MM.1S (cell line): Measurements from ENCODE around the gene GVQW3.

Experiments used
- DNase-seq: peaks from one replicate; pipeline ENCODE4 v3.0.0-alpha.2; 2015
- H2AFZ ChIP-seq: fragments of 300-600 bp; sonication (generic); 2 replicates; pipeline ENCODE4 v1.6.0; 2016; ENCODE audit warnings: antibody characterized with exemption, low read length
- H3F3A ChIP-seq: fragments of 300-600 bp; sonication (generic); 2 replicates; pipeline ENCODE4 v1.6.1; 2016; ENCODE audit warnings: mild to moderate bottlenecking, antibody characterized with exemption, low read length, moderate library complexity, mixed read lengths; ENCODE audit not compliant: insufficient read depth
- H3K27ac ChIP-seq: fragments of 300-600 bp; sonication (generic); 2 replicates; pipeline ENCODE4 v1.5.1; 2016; ENCODE audit warnings: mild to moderate bottlenecking, low read length
- H3K27me3 ChIP-seq: fragments of 300-600 bp; sonication (generic); replicated peaks from 2 replicates; pipeline ENCODE4 v1.6.0; 2016; ENCODE audit warnings: low read length; ENCODE audit not compliant: insufficient read depth
- H3K36me3 ChIP-seq: fragments of 300-600 bp; sonication (generic); replicated peaks from 2 replicates; pipeline ENCODE4 v1.6.1; 2016; ENCODE audit warnings: mild to moderate bottlenecking, low read length, mixed read lengths; ENCODE audit not compliant: insufficient read depth
- H3K4me1 ChIP-seq: fragments of 300-600 bp; sonication (generic); 2 replicates; pipeline ENCODE4 v1.6.1; 2016; ENCODE audit warnings: low read length, mixed read lengths
- H3K4me2 ChIP-seq: fragments of 300-600 bp; sonication (generic); 2 replicates; pipeline ENCODE4 v1.6.0; 2016; ENCODE audit warnings: low read depth, low read length
- H3K4me3 ChIP-seq: fragments of 300-600 bp; sonication (generic); 2 replicates; pipeline ENCODE4 v1.5.1; 2016; ENCODE audit warnings: low read length, mixed read lengths
- H3K79me2 ChIP-seq: fragments of 300-600 bp; sonication (generic); 2 replicates; pipeline ENCODE4 v1.6.1; 2016; ENCODE audit warnings: mixed run types, low read length, mixed read lengths
- H3K9ac ChIP-seq: fragments of 300-600 bp; sonication (generic); 2 replicates; pipeline ENCODE4 v1.6.1; 2016; ENCODE audit warnings: low read length, mixed read lengths
- H3K9me2 ChIP-seq: fragments of 300-600 bp; sonication (generic); replicated peaks from 2 replicates; pipeline ENCODE4 v1.6.1; 2016; ENCODE audit warnings: mild to moderate bottlenecking, low read length, mixed read lengths; ENCODE audit not compliant: insufficient read depth
- H3K9me3 ChIP-seq: fragments of 300-600 bp; sonication (generic); replicated peaks from 2 replicates; pipeline ENCODE4 v1.6.1; 2016; ENCODE audit warnings: mild to moderate bottlenecking, low read length, mixed read lengths; ENCODE audit not compliant: insufficient read depth
- H4K20me1 ChIP-seq: fragments of 300-600 bp; sonication (generic); 2 replicates; pipeline ENCODE4 v1.6.1; 2016; ENCODE audit warnings: mild to moderate bottlenecking, low read length, moderate library complexity, mixed read lengths; ENCODE audit not compliant: insufficient read depth
- EZH2 ChIP-seq: fragments of 300-600 bp; sonication (generic); optimal IDR thresholded peaks from 2 replicates; pipeline ENCODE3; 2017; ENCODE audit warnings: low read depth, mild to moderate bottlenecking, antibody characterized with exemption, low read length, mixed read lengths
- EZH2phosphoT487 ChIP-seq: fragments of 300-600 bp; sonication (generic); IDR thresholded peaks from 2 replicates; pipeline ENCODE4 v1.6.1; 2018; ENCODE audit warnings: antibody characterized with exemption, low read length
- TF ChIP-seq, protein P1 (sequence below): fragments of 300-600 bp; sonication (generic); IDR thresholded peaks from 2 replicates; pipeline ENCODE4 v1.5.1; 2016; ENCODE audit warnings: antibody characterized with exemption, low read length, mixed read lengths

GVQW3 gene

DNA sequence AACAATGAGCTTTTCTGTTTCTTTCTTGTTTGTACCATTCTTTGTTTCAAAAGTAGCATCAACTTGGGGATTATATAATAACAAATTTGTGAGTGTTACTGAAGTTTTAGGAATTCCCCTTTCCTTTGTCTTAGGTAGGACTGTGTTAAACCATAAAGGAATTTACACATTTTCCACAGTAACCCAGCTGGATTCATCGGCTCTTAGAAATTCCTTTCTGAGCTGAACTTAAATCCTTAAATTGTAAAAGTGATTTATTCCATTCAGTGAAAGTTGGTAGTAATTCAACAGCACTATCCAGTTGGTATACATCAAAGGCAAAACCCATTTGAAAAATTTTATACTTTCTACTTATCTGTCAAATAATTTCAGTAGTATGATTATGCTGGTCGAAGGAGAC lies 75.4 kb downstream of the GVQW3 start:
- no peaks in the 10 kb centered on the region for H3K9me3 ChIP-seq
- no peaks in the 10 kb centered on the region for H3F3A ChIP-seq
- H3K9ac ChIP-seq = no peak overlapping the region
- TF ChIP-seq EZH2phosphoT487 (no peak), EZH2 (no peak)
- TF ChIP-seq, protein P1, sequence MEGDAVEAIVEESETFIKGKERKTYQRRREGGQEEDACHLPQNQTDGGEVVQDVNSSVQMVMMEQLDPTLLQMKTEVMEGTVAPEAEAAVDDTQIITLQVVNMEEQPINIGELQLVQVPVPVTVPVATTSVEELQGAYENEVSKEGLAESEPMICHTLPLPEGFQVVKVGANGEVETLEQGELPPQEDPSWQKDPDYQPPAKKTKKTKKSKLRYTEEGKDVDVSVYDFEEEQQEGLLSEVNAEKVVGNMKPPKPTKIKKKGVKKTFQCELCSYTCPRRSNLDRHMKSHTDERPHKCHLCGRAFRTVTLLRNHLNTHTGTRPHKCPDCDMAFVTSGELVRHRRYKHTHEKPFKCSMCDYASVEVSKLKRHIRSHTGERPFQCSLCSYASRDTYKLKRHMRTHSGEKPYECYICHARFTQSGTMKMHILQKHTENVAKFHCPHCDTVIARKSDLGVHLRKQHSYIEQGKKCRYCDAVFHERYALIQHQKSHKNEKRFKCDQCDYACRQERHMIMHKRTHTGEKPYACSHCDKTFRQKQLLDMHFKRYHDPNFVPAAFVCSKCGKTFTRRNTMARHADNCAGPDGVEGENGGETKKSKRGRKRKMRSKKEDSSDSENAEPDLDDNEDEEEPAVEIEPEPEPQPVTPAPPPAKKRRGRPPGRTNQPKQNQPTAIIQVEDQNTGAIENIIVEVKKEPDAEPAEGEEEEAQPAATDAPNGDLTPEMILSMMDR = no peak
- no peak overlapping the region for H3K27ac ChIP-seq
- H3K4me2 ChIP-seq = no peak overlapping the region
- DNase-seq = no peak
- no peak overlapping the region for H3K4me3 ChIP-seq
- H3K4me1 ChIP-seq = no peaks in the 10 kb centered on the region
- no peaks in the 10 kb centered on the region; the same call in 1 of the 2 replicates for H3K36me3 ChIP-seq
- no peak overlapping the region for H2AFZ ChIP-seq
- no peaks in the 10 kb centered on the region for H3K9me2 ChIP-seq
- no peaks in the 10 kb centered on the region for H4K20me1 ChIP-seq
- 0 out of 2 replicates have a peak, but pooled peaks cover 4% of the 10 kb centered on the region for H3K79me2 ChIP-seq
- no peaks in the 10 kb centered on the region for H3K27me3 ChIP-seq
